ENCODE data around the gene GALNS.

DNA sequence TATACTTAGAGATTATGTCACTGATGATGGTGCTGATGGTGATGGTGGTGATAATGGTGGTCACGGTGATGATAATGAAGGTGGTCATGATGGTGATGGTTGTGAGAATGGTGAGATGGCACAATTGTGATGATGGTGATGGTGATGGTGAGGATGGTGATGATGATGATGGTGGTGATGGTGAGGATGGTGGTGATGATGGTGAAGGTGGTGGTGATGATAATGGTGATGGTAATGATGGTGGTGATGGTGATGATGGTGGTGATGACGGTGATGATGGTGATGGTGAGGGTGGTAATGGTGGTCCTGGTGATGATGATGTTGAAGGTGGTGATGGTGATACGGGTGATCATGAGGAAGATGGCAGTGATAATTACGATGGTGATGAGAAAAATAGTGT, 58.7 kb downstream of the GALNS start:
- TF ChIP-seq, protein P1, sequence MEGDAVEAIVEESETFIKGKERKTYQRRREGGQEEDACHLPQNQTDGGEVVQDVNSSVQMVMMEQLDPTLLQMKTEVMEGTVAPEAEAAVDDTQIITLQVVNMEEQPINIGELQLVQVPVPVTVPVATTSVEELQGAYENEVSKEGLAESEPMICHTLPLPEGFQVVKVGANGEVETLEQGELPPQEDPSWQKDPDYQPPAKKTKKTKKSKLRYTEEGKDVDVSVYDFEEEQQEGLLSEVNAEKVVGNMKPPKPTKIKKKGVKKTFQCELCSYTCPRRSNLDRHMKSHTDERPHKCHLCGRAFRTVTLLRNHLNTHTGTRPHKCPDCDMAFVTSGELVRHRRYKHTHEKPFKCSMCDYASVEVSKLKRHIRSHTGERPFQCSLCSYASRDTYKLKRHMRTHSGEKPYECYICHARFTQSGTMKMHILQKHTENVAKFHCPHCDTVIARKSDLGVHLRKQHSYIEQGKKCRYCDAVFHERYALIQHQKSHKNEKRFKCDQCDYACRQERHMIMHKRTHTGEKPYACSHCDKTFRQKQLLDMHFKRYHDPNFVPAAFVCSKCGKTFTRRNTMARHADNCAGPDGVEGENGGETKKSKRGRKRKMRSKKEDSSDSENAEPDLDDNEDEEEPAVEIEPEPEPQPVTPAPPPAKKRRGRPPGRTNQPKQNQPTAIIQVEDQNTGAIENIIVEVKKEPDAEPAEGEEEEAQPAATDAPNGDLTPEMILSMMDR (IDR thresholded peaks at IDR 0.05) = no peak
- TF ChIP-seq POLR2A (IDR thresholded peaks at IDR 0.05) (no peak), EP300 (IDR thresholded peaks at IDR 0.05) (no peak), POLR2AphosphoS5 (IDR thresholded peaks at IDR 0.05) (no peak)
